ENCODE measurements around the gene PANX2. TPM values are rescaled to one million over a fixed set of nuclear protein-coding genes. Genes with fewer than 3 reads are reported as not detected.

The PANX2 gene
- total RNA-seq, 1 experiment from 2014 or later: 0.58 TPM

- DNase-seq (ENCODE audit: low read depth in 1 of 2, low spot score in 2 of 2): no peak
- Histone ChIP-seq H3K36me3 (peaks cover 78% of the 10 kb centered on the region), H3K9me3 (replicated peaks) (no peaks in the 10 kb centered on the region), H3K4me1 (replicated peaks) (no peaks in the 10 kb centered on the region; the same call in 1 of the 2 replicates), H3K4me3 (no peak overlapping the region), H3K27ac (no peak overlapping the region), H3K27me3 (replicated peaks) (no peaks in the 10 kb centered on the region)
Measured at GRCh38 chr22:50208939-50209892, 38.7 kb downstream of the PANX2 start.

DNA sequence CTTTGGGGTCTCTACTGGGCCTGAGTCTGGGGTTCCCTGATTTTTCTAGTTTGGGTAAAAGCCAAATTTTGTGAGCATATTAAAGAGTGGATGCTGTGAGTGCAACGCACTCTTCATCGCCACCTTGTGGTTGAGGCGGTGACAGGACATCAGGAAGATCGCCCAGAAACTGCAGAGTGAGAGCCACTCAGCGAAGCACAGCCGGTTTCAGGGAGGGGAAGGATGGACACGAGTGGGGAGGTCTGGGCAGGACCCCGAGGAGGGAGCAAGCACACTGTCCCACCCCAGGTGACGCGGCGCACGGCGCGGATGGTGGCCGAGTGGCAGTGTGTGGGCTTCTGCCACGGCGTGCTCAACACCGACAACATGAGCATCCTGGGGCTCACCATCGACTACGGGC is 39.4 kb downstream of the PANX2 start:
- Histone ChIP-seq H3K36me3 (peaks cover 79% of the 10 kb centered on the region), H3K4me1 (replicated peaks) (no peaks in the 10 kb centered on the region; the same call in 1 of the 2 replicates), H3K27me3 (replicated peaks) (no peaks in the 10 kb centered on the region), H3K4me3 (no peak overlapping the region), H3K9me3 (replicated peaks) (no peaks in the 10 kb centered on the region), H3K27ac (no peak overlapping the region)
- peak; percentile 44 to 71 for DNase-seq (ENCODE audit: low read depth in 1 of 2, low spot score in 2 of 2)

GRCh38 chr22:50210378-50211139 is 40.0 kb downstream of the PANX2 start:
- Histone ChIP-seq H3K9me3 (replicated peaks) (no peaks in the 10 kb centered on the region), H3K27ac (no peak overlapping the region), H3K4me1 (replicated peaks) (no peaks in the 10 kb centered on the region; the same call in 1 of the 2 replicates), H3K4me3 (no peak overlapping the region), H3K36me3 (peaks cover 82% of the 10 kb centered on the region), H3K27me3 (replicated peaks) (no peaks in the 10 kb centered on the region)
- no peak for DNase-seq (ENCODE audit: low read depth in 1 of 2, low spot score in 2 of 2)

DNA sequence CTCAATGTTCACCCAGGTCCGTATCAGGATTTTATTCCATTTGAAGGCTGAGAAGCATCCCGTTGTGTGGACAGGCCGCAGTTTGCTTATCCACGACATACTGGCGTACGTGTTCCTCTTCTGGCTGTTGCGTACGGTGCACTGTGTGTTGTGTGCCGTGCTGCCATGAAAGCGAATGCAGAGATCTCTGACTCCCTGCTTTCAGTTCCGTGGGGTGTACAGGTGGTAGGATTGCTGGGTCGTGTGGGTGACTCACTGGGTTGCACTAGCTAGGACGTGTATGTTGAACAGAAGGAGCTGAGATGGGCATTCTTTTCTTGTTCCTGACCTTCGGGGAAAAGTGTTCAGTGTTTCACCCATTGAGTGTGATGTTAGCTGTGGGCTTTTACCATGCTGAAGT is 40.6 kb downstream of the PANX2 start:
- Histone ChIP-seq H3K27me3 (replicated peaks) (no peaks in the 10 kb centered on the region), H3K4me1 (replicated peaks) (no peaks in the 10 kb centered on the region; the same call in 1 of the 2 replicates), H3K4me3 (no peak overlapping the region), H3K27ac (no peak overlapping the region), H3K36me3 (peaks cover 84% of the 10 kb centered on the region), H3K9me3 (replicated peaks) (no peaks in the 10 kb centered on the region)
- DNase-seq (ENCODE audit: low read depth in 1 of 2, low spot score in 2 of 2): no peak

GRCh38 chr22:50213263-50213662 is 42.7 kb downstream of the PANX2 start:
- Histone ChIP-seq H3K27me3 (replicated peaks) (no peaks in the 10 kb centered on the region), H3K9me3 (replicated peaks) (no peaks in the 10 kb centered on the region), H3K36me3 (peaks cover 87% of the 10 kb centered on the region)

GRCh38 chr22:50215297-50216054 is 44.9 kb downstream of the PANX2 start:
- H3K9me3 ChIP-seq (replicated peaks): no peaks in the 10 kb centered on the region
- no peak overlapping the region for H3K4me3 ChIP-seq
- no peak for DNase-seq (ENCODE audit: low read depth in 1 of 2, low spot score in 2 of 2)
- H3K36me3 ChIP-seq: peaks cover 90% of the 10 kb centered on the region
- no peaks in the 10 kb centered on the region for H3K4me1 ChIP-seq (replicated peaks)
- no peak overlapping the region for H3K27ac ChIP-seq
- no peaks in the 10 kb centered on the region for H3K27me3 ChIP-seq (replicated peaks)

More at GRCh38 chr22:50213263-50213662, 42.7 kb downstream of the PANX2 start:
- no peak overlapping the region for H3K4me3 ChIP-seq
- H3K27ac ChIP-seq: no peak overlapping the region
- H3K4me1 ChIP-seq (replicated peaks): no peaks in the 10 kb centered on the region; the same call in 1 of the 2 replicates
- no peak for DNase-seq (ENCODE audit: low read depth in 1 of 2, low spot score in 2 of 2)

GRCh38 chr22:50216055-50216683 is 45.6 kb downstream of the PANX2 start:
- no peaks in the 10 kb centered on the region for H3K4me1 ChIP-seq (replicated peaks)
- peaks cover 86% of the 10 kb centered on the region for H3K36me3 ChIP-seq
- H3K27ac ChIP-seq: no peak overlapping the region
- H3K9me3 ChIP-seq (replicated peaks): no peaks in the 10 kb centered on the region
- H3K27me3 ChIP-seq (replicated peaks): no peaks in the 10 kb centered on the region
- DNase-seq (ENCODE audit: low read depth in 1 of 2, low spot score in 2 of 2): no peak
- no peak overlapping the region for H3K4me3 ChIP-seq

- Histone ChIP-seq H3K36me3 (peaks cover 87% of the 10 kb centered on the region), H3K9me3 (replicated peaks) (no peaks in the 10 kb centered on the region), H3K27ac (no peak overlapping the region), H3K4me3 (no peak overlapping the region), H3K27me3 (replicated peaks) (no peaks in the 10 kb centered on the region), H3K4me1 (replicated peaks) (no peaks in the 10 kb centered on the region)
- no peak for DNase-seq (ENCODE audit: low read depth in 1 of 2, low spot score in 2 of 2)
Measured at GRCh38 chr22:50216684-50217520, 46.4 kb downstream of the PANX2 start.

GRCh38 chr22:50217543-50218152 is 47.1 kb downstream of the PANX2 start:
- Histone ChIP-seq H3K27ac (no peak overlapping the region), H3K9me3 (replicated peaks) (no peaks in the 10 kb centered on the region), H3K36me3 (peaks cover 94% of the 10 kb centered on the region), H3K4me1 (replicated peaks) (no peaks in the 10 kb centered on the region), H3K27me3 (replicated peaks) (no peaks in the 10 kb centered on the region), H3K4me3 (no peak overlapping the region)
- DNase-seq (ENCODE audit: low read depth in 1 of 2, low spot score in 2 of 2): no peak

GRCh38 chr22:50218153-50218995 is 47.8 kb downstream of the PANX2 start:
- no peaks in the 10 kb centered on the region for H3K27me3 ChIP-seq (replicated peaks)
- H3K4me3 ChIP-seq: no peak overlapping the region
- H3K36me3 ChIP-seq: peaks cover 95% of the 10 kb centered on the region

GRCh38 chr22:50218996-50219727 is 48.6 kb downstream of the PANX2 start:
- Histone ChIP-seq H3K27me3 (replicated peaks) (no peaks in the 10 kb centered on the region), H3K36me3 (peaks cover 91% of the 10 kb centered on the region), H3K9me3 (replicated peaks) (no peaks in the 10 kb centered on the region), H3K27ac (no peak overlapping the region), H3K4me1 (replicated peaks) (no peaks in the 10 kb centered on the region), H3K4me3 (no peak overlapping the region)
- no peak for DNase-seq (ENCODE audit: low read depth in 1 of 2, low spot score in 2 of 2)

More at GRCh38 chr22:50218153-50218995, 47.8 kb downstream of the PANX2 start:
- no peaks in the 10 kb centered on the region for H3K4me1 ChIP-seq (replicated peaks)
- H3K27ac ChIP-seq: no peak overlapping the region
- H3K9me3 ChIP-seq (replicated peaks): no peaks in the 10 kb centered on the region
- no peak for DNase-seq (ENCODE audit: low read depth in 1 of 2, low spot score in 2 of 2)
